ENCODE results near the gene HGS. TPM values are rescaled to one million over a fixed set of nuclear protein-coding genes. Genes with fewer than 3 reads are reported as not detected.

Gene HGS
- total and polyA plus RNA-seq, 2 of the 13 experiments (the other 11 are each of a cell fraction or from before 2014, with no cell fraction given), result 73.3 to 78.1 TPM

- TF ChIP-seq ATF1 (CRISPR knock-in tag; IDR thresholded peaks at IDR 0.05) (no peak), DR1 (CRISPR knock-in tag; IDR thresholded peaks at IDR 0.05) (no peak), ZNF432 (CRISPR knock-in tag; IDR thresholded peaks at IDR 0.05; ENCODE audit: borderline replicate concordance) (no peak), ZNF639 (CRISPR knock-in tag; conservative IDR thresholded peaks at IDR 0.05) (no peak), NBN (conservative IDR thresholded peaks at IDR 0.05) (no peak), HES4 (CRISPR knock-in tag; IDR thresholded peaks at IDR 0.05; ENCODE audit: borderline replicate concordance) (no peak), ZNF143 (CRISPR knock-in tag; IDR thresholded peaks at IDR 0.05) (no peak), BRD4 (CRISPR knock-in tag; IDR thresholded peaks at IDR 0.05) (no peak), CHD4 (IDR thresholded peaks at IDR 0.05; ENCODE audit: borderline replicate concordance, low read length) (no peak), ZNF484 (CRISPR knock-in tag; IDR thresholded peaks at IDR 0.05; ENCODE audit: borderline replicate concordance, low read depth) (no peak), CBX5 (CRISPR knock-in tag; IDR thresholded peaks at IDR 0.05; ENCODE audit: borderline replicate concordance) (peak; percentile 80), RAD51 (IDR thresholded peaks at IDR 0.05; ENCODE audit: borderline replicate concordance) (no peak), GZF1 (CRISPR knock-in tag; IDR thresholded peaks at IDR 0.05) (no peak), ZFP90 (CRISPR knock-in tag; IDR thresholded peaks at IDR 0.05; ENCODE audit: borderline replicate concordance) (no peak), PCBP1 (IDR thresholded peaks at IDR 0.05; ENCODE audit: borderline replicate concordance, low read depth, low read length) (peak; percentile 45; the same call in 1 of the 2 replicates), ZFP37 (CRISPR knock-in tag; IDR thresholded peaks at IDR 0.05; ENCODE audit: borderline replicate concordance) (no peak), ZNF430 (CRISPR knock-in tag; IDR thresholded peaks at IDR 0.05) (no peak)
- TF ChIP-seq, protein P1, sequence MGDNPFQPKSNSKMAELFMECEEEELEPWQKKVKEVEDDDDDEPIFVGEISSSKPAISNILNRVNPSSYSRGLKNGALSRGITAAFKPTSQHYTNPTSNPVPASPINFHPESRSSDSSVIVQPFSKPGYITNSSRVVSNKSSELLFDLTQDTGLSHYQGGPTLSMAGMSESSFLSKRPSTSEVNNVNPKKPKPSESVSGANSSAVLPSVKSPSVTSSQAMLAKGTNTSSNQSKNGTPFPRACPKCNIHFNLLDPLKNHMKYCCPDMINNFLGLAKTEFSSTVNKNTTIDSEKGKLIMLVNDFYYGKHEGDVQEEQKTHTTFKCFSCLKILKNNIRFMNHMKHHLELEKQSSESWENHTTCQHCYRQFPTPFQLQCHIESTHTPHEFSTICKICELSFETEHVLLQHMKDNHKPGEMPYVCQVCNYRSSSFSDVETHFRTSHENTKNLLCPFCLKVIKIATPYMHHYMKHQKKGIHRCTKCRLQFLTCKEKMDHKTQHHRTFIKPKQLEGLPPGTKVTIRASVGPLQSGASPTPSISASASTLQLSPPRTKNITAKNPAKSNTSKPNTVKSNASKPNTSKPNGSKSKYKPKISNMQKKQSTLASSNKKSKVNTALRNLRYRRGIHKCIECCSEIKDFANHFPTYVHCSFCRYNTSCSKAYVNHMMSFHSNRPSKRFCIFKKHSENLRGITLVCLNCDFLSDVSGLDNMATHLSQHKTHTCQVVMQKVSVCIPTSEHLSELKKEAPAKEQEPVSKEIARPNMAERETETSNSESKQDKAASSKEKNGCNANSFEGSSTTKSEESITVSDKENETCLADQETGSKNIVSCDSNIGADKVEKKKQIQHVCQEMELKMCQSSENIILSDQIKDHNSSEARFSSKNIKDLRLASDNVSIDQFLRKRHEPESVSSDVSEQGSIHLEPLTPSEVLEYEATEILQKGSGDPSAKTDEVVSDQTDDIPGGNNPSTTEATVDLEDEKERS (CRISPR knock-in tag; IDR thresholded peaks at IDR 0.05), result 0 out of 2 replicates have a peak, but pooled peaks have one; percentile 22
- TF ChIP-seq, protein P2, sequence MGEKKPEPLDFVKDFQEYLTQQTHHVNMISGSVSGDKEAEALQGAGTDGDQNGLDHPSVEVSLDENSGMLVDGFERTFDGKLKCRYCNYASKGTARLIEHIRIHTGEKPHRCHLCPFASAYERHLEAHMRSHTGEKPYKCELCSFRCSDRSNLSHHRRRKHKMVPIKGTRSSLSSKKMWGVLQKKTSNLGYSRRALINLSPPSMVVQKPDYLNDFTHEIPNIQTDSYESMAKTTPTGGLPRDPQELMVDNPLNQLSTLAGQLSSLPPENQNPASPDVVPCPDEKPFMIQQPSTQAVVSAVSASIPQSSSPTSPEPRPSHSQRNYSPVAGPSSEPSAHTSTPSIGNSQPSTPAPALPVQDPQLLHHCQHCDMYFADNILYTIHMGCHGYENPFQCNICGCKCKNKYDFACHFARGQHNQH (CRISPR knock-in tag; IDR thresholded peaks at IDR 0.05), result peak; percentile 72; the same call in 1 of the 2 replicates
- TF ChIP-seq, protein P3, sequence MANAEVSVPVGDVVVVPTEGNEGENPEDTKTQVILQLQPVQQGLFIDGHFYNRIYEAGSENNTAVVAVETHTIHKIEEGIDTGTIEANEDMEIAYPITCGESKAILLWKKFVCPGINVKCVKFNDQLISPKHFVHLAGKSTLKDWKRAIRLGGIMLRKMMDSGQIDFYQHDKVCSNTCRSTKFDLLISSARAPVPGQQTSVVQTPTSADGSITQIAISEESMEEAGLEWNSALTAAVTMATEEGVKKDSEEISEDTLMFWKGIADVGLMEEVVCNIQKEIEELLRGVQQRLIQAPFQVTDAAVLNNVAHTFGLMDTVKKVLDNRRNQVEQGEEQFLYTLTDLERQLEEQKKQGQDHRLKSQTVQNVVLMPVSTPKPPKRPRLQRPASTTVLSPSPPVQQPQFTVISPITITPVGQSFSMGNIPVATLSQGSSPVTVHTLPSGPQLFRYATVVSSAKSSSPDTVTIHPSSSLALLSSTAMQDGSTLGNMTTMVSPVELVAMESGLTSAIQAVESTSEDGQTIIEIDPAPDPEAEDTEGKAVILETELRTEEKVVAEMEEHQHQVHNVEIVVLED (CRISPR knock-in tag; IDR thresholded peaks at IDR 0.05; ENCODE audit: borderline replicate concordance), result no peak; the same call in 1 of the 2 replicates
These were observed 49.9 kb downstream of the HGS start (continued) for GRCh38 chr17:81733507-81734404.
